BE2C (cell line): ENCODE data around the gene CNP.

Experiments
- DNase-seq: peaks from one replicate; pipeline ENCODE4 v3.0.0-alpha.2; 2020
- H3K27me3 ChIP-seq: fragments of 250-450 bp; sonication (Bioruptor Pico); 2 replicates; pipeline ENCODE4 v1.5.1; 2020; ENCODE audit warnings: mild to moderate bottlenecking
- H3K36me3 ChIP-seq: fragments of 250-450 bp; sonication (Bioruptor Pico); 2 replicates; pipeline ENCODE4 v1.5.1; 2020; ENCODE audit warnings: mild to moderate bottlenecking
- H3K4me1 ChIP-seq: fragments of 250-450 bp; sonication (Bioruptor Pico); 2 replicates; pipeline ENCODE4 v1.5.1; 2020
- H3K4me3 ChIP-seq: 2 replicates; pipeline ENCODE4 v1.5.1; 2011; ENCODE audit warnings: low read depth, low read length
- H3K9me3 ChIP-seq: fragments of 250-450 bp; sonication (Bioruptor Pico); 2 replicates; pipeline ENCODE4 v1.5.1; 2020
- CTCF ChIP-seq: IDR thresholded peaks from 2 replicates; pipeline ENCODE4 v1.5.1; 2012; ENCODE audit warnings: mild to moderate bottlenecking, low read depth, low read length

Gene CNP

DNA sequence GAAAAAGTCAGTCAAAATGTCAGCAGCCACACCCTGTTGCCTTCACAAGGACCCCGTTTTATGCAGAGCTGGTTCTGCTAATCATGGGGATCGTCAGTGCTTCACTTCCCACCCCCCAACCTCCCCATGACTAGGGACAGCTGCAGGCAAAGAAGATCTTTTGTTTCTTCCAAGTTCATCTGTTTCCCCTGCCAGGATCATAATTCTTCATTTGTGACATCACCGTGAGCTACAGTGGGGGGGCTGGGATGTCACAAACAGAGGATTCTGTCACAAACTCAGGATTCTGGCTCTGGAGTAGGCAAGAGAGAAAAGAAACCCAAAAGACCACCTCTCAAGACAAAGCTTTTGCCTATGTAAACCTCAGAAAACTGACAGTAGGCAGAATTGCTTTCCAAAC is 26.0 kb downstream of the CNP start:
- no peaks in the 10 kb centered on the region for H3K9me3 ChIP-seq
- no peak for DNase-seq
- no peak for TF ChIP-seq CTCF
- no peaks in the 10 kb centered on the region for H3K4me1 ChIP-seq
- H3K4me3 ChIP-seq = no peak overlapping the region
- H3K27me3 ChIP-seq = no peaks in the 10 kb centered on the region
- H3K36me3 ChIP-seq = peaks cover 97% of the 10 kb centered on the region

DNA sequence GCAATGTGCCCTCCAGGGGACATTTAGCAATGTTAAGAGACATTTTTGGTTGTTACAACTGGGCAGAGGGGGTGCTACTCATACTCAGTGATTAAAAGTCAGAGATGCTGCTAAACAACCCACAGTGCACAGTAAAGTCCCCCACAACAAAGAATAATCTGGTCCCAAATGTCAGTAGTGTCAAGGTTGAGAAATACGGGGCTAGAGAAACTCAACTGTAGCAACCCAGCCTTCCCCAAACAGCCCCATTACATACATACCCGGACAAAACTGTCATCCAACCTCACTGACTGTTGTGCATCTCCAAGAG is 30.2 kb downstream of the CNP start:
- H3K36me3 ChIP-seq = peaks cover 90% of the 10 kb centered on the region

DNA sequence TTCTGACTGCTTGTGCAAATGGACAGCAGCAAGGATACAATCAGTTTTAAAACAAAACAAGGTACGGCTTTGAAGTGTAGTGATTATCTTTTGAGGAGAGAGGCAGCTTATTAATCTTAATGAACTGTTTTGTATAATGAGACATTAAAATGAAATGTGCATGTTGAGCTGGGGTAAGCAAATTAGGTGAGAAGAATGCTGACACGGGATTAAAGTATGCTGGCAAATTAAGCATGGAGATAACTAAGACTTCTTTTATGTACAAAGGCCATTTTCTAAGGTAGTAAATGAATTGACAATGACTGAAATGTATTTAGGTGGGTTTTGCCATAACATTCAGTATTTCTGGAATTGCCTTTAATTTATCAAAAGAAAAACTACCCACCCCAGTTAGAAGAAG is 31.9 kb downstream of the CNP start:
- no peak for DNase-seq
- Histone ChIP-seq H3K4me1 (no peaks in the 10 kb centered on the region), H3K4me3 (no peak overlapping the region), H3K27me3 (no peaks in the 10 kb centered on the region), H3K36me3 (peaks cover 90% of the 10 kb centered on the region), H3K9me3 (no peaks in the 10 kb centered on the region)
- no peak for TF ChIP-seq CTCF

More for the DNA sequence above, 30.2 kb downstream of the CNP start:
- Histone ChIP-seq H3K9me3 (no peaks in the 10 kb centered on the region), H3K27me3 (no peaks in the 10 kb centered on the region), H3K4me3 (no peak overlapping the region), H3K4me1 (no peaks in the 10 kb centered on the region)
- no peak for TF ChIP-seq CTCF
- no peak for DNase-seq

DNA sequence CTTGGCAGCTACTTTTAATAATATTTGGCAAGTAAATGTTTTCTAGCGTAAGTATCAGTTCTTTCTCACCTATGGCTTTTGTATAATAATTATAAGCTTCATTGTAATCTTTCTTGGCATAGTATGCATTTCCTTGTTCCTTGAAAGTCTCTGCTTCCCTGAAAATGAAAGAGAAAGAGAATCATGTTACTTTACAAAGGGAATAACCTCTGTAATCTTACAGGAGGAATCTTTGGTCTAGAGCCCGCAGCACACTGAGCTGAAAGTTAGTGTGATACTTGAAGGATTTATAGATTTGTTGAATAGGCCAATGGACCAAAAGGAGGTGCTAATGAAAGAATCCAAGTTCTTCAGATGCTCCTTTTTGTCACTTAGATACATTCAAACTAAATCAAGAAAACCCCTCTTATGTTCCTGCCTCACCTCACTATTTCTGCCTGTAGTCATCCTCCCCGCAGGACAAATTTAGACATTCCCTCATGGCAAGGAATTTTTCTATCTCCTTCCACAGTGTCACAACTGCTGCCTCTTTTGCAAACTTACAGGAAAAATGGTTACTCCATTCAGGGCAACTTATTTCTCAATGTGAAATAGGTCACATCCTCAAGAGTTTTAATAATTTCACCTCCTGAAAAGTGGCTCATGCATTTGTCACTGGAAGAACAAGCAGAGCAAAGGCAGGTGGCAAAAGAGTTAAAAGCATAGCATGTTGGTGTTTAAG is 34.0 kb downstream of the CNP start:
- Histone ChIP-seq H3K36me3 (peaks cover 73% of the 10 kb centered on the region), H3K4me1 (no peaks in the 10 kb centered on the region), H3K27me3 (no peaks in the 10 kb centered on the region), H3K4me3 (no peak overlapping the region), H3K9me3 (no peaks in the 10 kb centered on the region)
- DNase-seq = no peak
- TF ChIP-seq CTCF = no peak

- no peaks in the 10 kb centered on the region for H3K27me3 ChIP-seq
- no peak for DNase-seq
- no peaks in the 10 kb centered on the region for H3K9me3 ChIP-seq
- H3K4me1 ChIP-seq = no peaks in the 10 kb centered on the region
- H3K36me3 ChIP-seq = peaks cover 61% of the 10 kb centered on the region
- no peak overlapping the region for H3K4me3 ChIP-seq
- TF ChIP-seq CTCF = no peak
Observed at GRCh38 chr17:42001729-42002128, 35.1 kb downstream of the CNP start.

GRCh38 chr17:42002175-42002791 is 35.7 kb downstream of the CNP start:
- Histone ChIP-seq H3K4me1 (no peaks in the 10 kb centered on the region), H3K4me3 (no peak overlapping the region), H3K9me3 (no peaks in the 10 kb centered on the region), H3K27me3 (no peaks in the 10 kb centered on the region), H3K36me3 (peaks cover 56% of the 10 kb centered on the region)
- TF ChIP-seq CTCF = no peak
- no peak for DNase-seq
